Common myeloid progenitor, CD34-positive (primary cell): ENCODE measurements around the gene TTBK2.
"Not testable (repeated sequence)": the region's sequence is repeated elsewhere in the genome, so short reads cannot be mapped to it uniquely, and the experiment has no call there.

Experiments used
- CTCF ChIA-PET: fragments of 350-600 bp; sonication (Branson Sonifier 250); formaldehyde crosslinking; loops from one replicate; lab custom pipeline; 2021; ENCODE audit warnings: antibody characterized with exemption; lab: Charles Lee
- POLR2A ChIA-PET: fragments of 350-600 bp; sonication (Branson Sonifier 250); formaldehyde crosslinking; loops from one replicate; lab custom pipeline; 2021; ENCODE audit warnings: antibody characterized with exemption; lab: Charles Lee
- DNase-seq, 3 donors: peaks; one replicate each; pipeline versions ENCODE4 v3.0.0 to v3.0.0-alpha.2; 2013
- H3K27ac ChIP-seq, 2 experiments: 1 replicate in 1 of 2; 2 replicates in 1 of 2; pipeline ENCODE4 v1.7.0; 2013; ENCODE audit warnings: inconsistent platforms in 2 of 2, low read length in 2 of 2, mild to moderate bottlenecking in 2 of 2, low read depth in 1 of 2, moderate library complexity in 1 of 2; ENCODE audit not compliant: severe bottlenecking in 2 of 2, insufficient read depth in 1 of 2, poor library complexity in 1 of 2
- H3K27me3 ChIP-seq, 5 experiments: replicated peaks in 2 of 5; 1 replicate in 3 of 5; 2 replicates in 2 of 5; pipeline versions ENCODE4 v1.6.1 to v1.7.0; 2013; ENCODE audit warnings: low read length in 4 of 5, mild to moderate bottlenecking in 2 of 5, moderate library complexity in 2 of 5, inconsistent platforms in 1 of 5; ENCODE audit not compliant: insufficient read depth in 5 of 5, control insufficient read depth in 4 of 5
- H3K36me3 ChIP-seq, 4 experiments: 1 replicate in 2 of 4; 2 replicates in 2 of 4; pipeline versions ENCODE4 v1.6.1 to v1.7.0; 2013; ENCODE audit warnings: low read length in 3 of 4, control low read depth in 1 of 4, mild to moderate bottlenecking in 1 of 4; ENCODE audit not compliant: control insufficient read depth in 4 of 4, insufficient read depth in 4 of 4
- H3K4me1 ChIP-seq, 4 experiments: 1 replicate in 3 of 4; 2 replicates in 1 of 4; pipeline versions ENCODE4 v1.6.1 to v1.7.1; 2013; ENCODE audit warnings: low read length in 3 of 4, mild to moderate bottlenecking in 3 of 4, control low read depth in 1 of 4, inconsistent platforms in 1 of 4, moderate library complexity in 1 of 4; ENCODE audit not compliant: control insufficient read depth in 4 of 4, insufficient read depth in 4 of 4; ENCODE audit errors: control extremely low read depth in 1 of 4
- H3K4me3 ChIP-seq, 7 experiments: 1 replicate in 4 of 7; 2 replicates in 3 of 7; pipeline versions ENCODE4 v1.5.1 to v1.7.0; 2013; ENCODE audit warnings: mild to moderate bottlenecking in 7 of 7, low read length in 6 of 7, moderate library complexity in 6 of 7, inconsistent platforms in 2 of 7, low read depth in 2 of 7, control low read depth in 1 of 7; ENCODE audit not compliant: insufficient read depth in 4 of 7, control insufficient read depth in 1 of 7; ENCODE audit errors: extremely low read depth in 1 of 7
- H3K9me3 ChIP-seq, 5 experiments: 1 replicate in 4 of 5; 2 replicates in 1 of 5; pipeline versions ENCODE4 v1.6.1 to v1.7.1; 2013; ENCODE audit warnings: low read length in 4 of 5, mild to moderate bottlenecking in 2 of 5, inconsistent platforms in 1 of 5, low read depth in 1 of 5, moderate library complexity in 1 of 5; ENCODE audit not compliant: control insufficient read depth in 4 of 5, insufficient read depth in 2 of 5; ENCODE audit errors: control extremely low read depth in 1 of 5
- WGBS: methylation state at CpG from one replicate; pipeline ENCODE4 v1.1.5; 2013; ENCODE audit not compliant: insufficient coverage; 5-methylcytosine and 5-hydroxymethylcytosine counted together

The TTBK2 gene

GRCh38 chr15:42908538-42908937 lies 12.0 kb downstream of the TTBK2 start:
- no CpG with 5 or more reads among the region's 2 CpGs for WGBS
- H3K36me3 ChIP-seq: no peaks in the 10 kb centered on the region
- H3K9me3 ChIP-seq: no peaks in the 10 kb centered on the region
- no peak for DNase-seq
- no peaks in the 10 kb centered on the region for H3K27me3 ChIP-seq
- H3K4me3 ChIP-seq: no peak overlapping the region
- no peaks in the 10 kb centered on the region for H3K4me1 ChIP-seq
- POLR2A ChIA-PET: interaction anchor here (0.5 to 0.8 kb wide), 3 partner anchors 61 to 328 kb away, joined by 3 to 4 read pairs (median 3); no protein-coding TSS in a partner anchor
- CTCF ChIA-PET: no interaction called here
- no peak overlapping the region for H3K27ac ChIP-seq

- Histone ChIP-seq H3K36me3 (no peaks in the 10 kb centered on the region), H3K4me3 (no peak overlapping the region), H3K27me3 (no peaks in the 10 kb centered on the region), H3K4me1 (no peaks in the 10 kb centered on the region), H3K9me3 (no peaks in the 10 kb centered on the region), H3K27ac (no peak overlapping the region)
- 94% methylated on average over 3 of the region's 5 CpGs for WGBS
- ChIA-PET POLR2A (no interaction called here), CTCF (no interaction called here)
- DNase-seq: no peak
Measured at GRCh38 chr15:42903388-42904324, 16.9 kb downstream of the TTBK2 start.

GRCh38 chr15:42893911-42894310 lies 26.7 kb downstream of the TTBK2 start:
- no CpG with 5 or more reads among the region's 1 CpG for WGBS
- DNase-seq, H3K4me1 ChIP-seq, H3K27ac ChIP-seq, H3K4me3 ChIP-seq, CTCF ChIA-PET, POLR2A ChIA-PET, H3K27me3 ChIP-seq: not testable (repeated sequence)
- H3K36me3 ChIP-seq: peaks cover 0 to 10% (median under 1%) of the 10 kb centered on the region in 4 experiments
- peaks cover 5 to 17% (median 10%) of the 10 kb centered on the region in 5 experiments for H3K9me3 ChIP-seq

GRCh38 chr15:42891569-42891968 lies 29.0 kb downstream of the TTBK2 start:
- no CpG with 5 or more reads among the region's 3 CpGs for WGBS
- peaks cover 5 to 20% (median 11%) of the 10 kb centered on the region in 5 experiments for H3K9me3 ChIP-seq

GRCh38 chr15:42890161-42890913 lies 30.2 kb downstream of the TTBK2 start:
- no peaks in the 10 kb centered on the region for H3K4me1 ChIP-seq
- POLR2A ChIA-PET: interaction anchor here (0.6 kb wide), 1 partner anchor 436 kb away, joined by 3 read pairs; no protein-coding TSS in a partner anchor
- 100% methylated on average over 1 of the region's 2 CpGs for WGBS
- H3K36me3 ChIP-seq: peaks cover 0 to 10% (median 2%) of the 10 kb centered on the region in 4 experiments
- H3K9me3 ChIP-seq: peaks cover 5 to 25% (median 11%) of the 10 kb centered on the region in 5 experiments
- H3K4me3 ChIP-seq: no peak overlapping the region
- CTCF ChIA-PET: no interaction called here
- no peaks in the 10 kb centered on the region for H3K27me3 ChIP-seq
- DNase-seq: no peak
- H3K27ac ChIP-seq: no peak overlapping the region

More at GRCh38 chr15:42891569-42891968, 29.0 kb downstream of the TTBK2 start:
- no peaks in the 10 kb centered on the region for H3K27me3 ChIP-seq
- H3K27ac ChIP-seq: no peak overlapping the region
- H3K36me3 ChIP-seq: peaks cover 0 to 10% (median 2%) of the 10 kb centered on the region in 4 experiments
- ChIA-PET CTCF (no interaction called here), POLR2A (no interaction called here)
- H3K4me1 ChIP-seq: no peaks in the 10 kb centered on the region
- H3K4me3 ChIP-seq: no peak overlapping the region
- no peak for DNase-seq

- H3K4me1 ChIP-seq, DNase-seq, CTCF ChIA-PET, H3K27me3 ChIP-seq, POLR2A ChIA-PET, H3K36me3 ChIP-seq, H3K4me3 ChIP-seq, H3K27ac ChIP-seq: not testable (repeated sequence)
- H3K9me3 ChIP-seq: peaks cover 0 to 23% (median 8%) of the 10 kb centered on the region in 5 experiments
- 100% methylated on average over 3 of the region's 3 CpGs for WGBS
Measured at GRCh38 chr15:42887384-42887783, 33.2 kb downstream of the TTBK2 start.
